ENCODE results near the gene C5AR2.

DNA sequence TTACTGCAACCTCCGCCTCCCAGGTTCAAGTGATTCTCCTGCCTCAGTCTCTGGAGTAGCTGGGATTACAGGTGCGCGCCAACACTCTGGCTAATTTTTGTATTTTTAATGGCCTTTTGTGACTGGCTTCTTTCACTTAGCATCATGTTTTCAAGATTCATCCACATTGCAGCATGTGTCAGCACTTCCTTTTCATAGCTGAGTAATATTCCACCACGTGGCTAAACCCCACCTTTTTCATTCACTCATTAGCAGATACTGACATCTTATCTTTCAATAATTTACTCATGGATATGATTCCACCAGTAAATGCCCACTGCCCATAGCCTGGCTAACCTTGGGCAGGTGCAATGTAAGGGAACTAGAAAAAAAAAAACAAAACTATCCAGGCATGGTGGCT is 15.5 kb upstream of the C5AR2 start:
- TF ChIP-seq CTCF (IDR thresholded peaks at IDR 0.05; ENCODE audit: insufficient read depth, low read depth, low read length) = no peak
- TF ChIP-seq EZH2 (IDR thresholded peaks at IDR 0.05; ENCODE audit: insufficient read depth, low read length) = no peak

Data from astrocyte (in vitro differentiated cells and primary cell).